B cell (primary cell): Measurements from ENCODE around the gene CHST15. TPM values are rescaled to one million over a fixed set of nuclear protein-coding genes. Genes with fewer than 3 reads are reported as not detected.

ENCODE experiments used
- ATAC-seq: fragments of 200-7000 bp; cut with Tn5 transposase; one replicate; pipeline ENCODE4 v1.10.0; 2021; ENCODE audit warnings: low read depth, mild to moderate bottlenecking, moderate number of reproducible peaks, moderate library complexity
- CTCF ChIA-PET: fragments of 350-600 bp; sonication (Branson Sonifier 250); formaldehyde crosslinking; loops from one replicate; lab custom pipeline; 2021; ENCODE audit warnings: antibody characterized with exemption, inconsistent platforms; lab: Charles Lee
- POLR2A ChIA-PET: fragments of 350-600 bp; sonication (Branson Sonifier 250); formaldehyde crosslinking; loops from one replicate; lab custom pipeline; 2021; ENCODE audit warnings: antibody characterized with exemption; lab: Charles Lee
- DNase-seq: peaks from one replicate; pipeline ENCODE4 v3.0.0; 2013
- H2AFZ ChIP-seq: 2 replicates; pipeline ENCODE4 v1.6.1; 2012; ENCODE audit warnings: mild to moderate bottlenecking, low read depth, low read length; ENCODE audit not compliant: insufficient read depth, poor library complexity, severe bottlenecking
- H3K27ac ChIP-seq, 2 donors: 1 replicate in 1 of 2; 2 replicates in 1 of 2; pipeline ENCODE4 v1.5.1; 2012 to 2013; ENCODE audit warnings: low read length in 2 of 2, mild to moderate bottlenecking in 2 of 2, moderate library complexity in 1 of 2
- H3K27me3 ChIP-seq, 4 experiments: fragments of 200-600 bp in 1 of 4; sonication (generic) in 1 of 4; replicated peaks in 1 of 4; 1 replicate in 2 of 4; 2 replicates in 2 of 4; pipeline versions ENCODE4 v1.6.1 to v1.7.0; 2013 to 2016; ENCODE audit warnings: low read length in 3 of 4, mild to moderate bottlenecking in 2 of 4, mixed read lengths in 1 of 4, moderate library complexity in 1 of 4; ENCODE audit not compliant: insufficient read depth in 4 of 4, control insufficient read depth in 3 of 4; ENCODE audit errors: control extremely low read depth in 1 of 4
- H3K36me3 ChIP-seq, 2 experiments: replicated peaks in 1 of 2; 1 replicate in 1 of 2; 2 replicates in 1 of 2; pipeline versions ENCODE4 v1.6.1 to v1.7.1; 2013; ENCODE audit warnings: low read length in 1 of 2; ENCODE audit not compliant: insufficient read depth in 2 of 2, control insufficient read depth in 1 of 2; ENCODE audit errors: control extremely low read depth in 1 of 2, extremely low read depth in 1 of 2
- H3K4me1 ChIP-seq, 2 donors: fragments of 200-600 bp in 1 of 2; sonication (generic) in 1 of 2; 1 replicate in 1 of 2; 2 replicates in 1 of 2; pipeline versions ENCODE4 v1.5.1 to v1.6.1; 2013 to 2017; ENCODE audit warnings: low read length in 2 of 2; ENCODE audit not compliant: control insufficient read depth in 2 of 2, insufficient read depth in 2 of 2
- H3K4me2 ChIP-seq: replicated peaks from 2 replicates; pipeline ENCODE3; 2012; ENCODE audit warnings: mild to moderate bottlenecking, low read depth, low read length; ENCODE audit not compliant: poor library complexity, severe bottlenecking
- H3K4me3 ChIP-seq, 5 experiments: fragments of 200-600 bp in 1 of 5; sonication (generic) in 1 of 5; 1 replicate in 3 of 5; 2 replicates in 2 of 5; pipeline versions ENCODE4 v1.5.1 to v1.7.0; 2011 to 2016; ENCODE audit warnings: low read length in 4 of 5, mild to moderate bottlenecking in 4 of 5, low read depth in 2 of 5, control low read depth in 1 of 5, moderate library complexity in 1 of 5; ENCODE audit not compliant: insufficient read depth in 1 of 5; ENCODE audit errors: control extremely low read depth in 1 of 5, extremely low read depth in 1 of 5
- H3K79me2 ChIP-seq: fragments of 200-600 bp; sonication (generic); one replicate; pipeline ENCODE4 v1.6.0; 2016; ENCODE audit warnings: low read length; ENCODE audit not compliant: control insufficient read depth, insufficient read depth
- H3K9ac ChIP-seq: fragments of 200-600 bp; sonication (generic); 2 replicates; pipeline ENCODE4 v1.6.1; 2017; ENCODE audit warnings: mild to moderate bottlenecking, low read length, moderate library complexity
- H3K9me3 ChIP-seq, 3 donors: one replicate each; pipeline versions ENCODE4 v1.6.1 to v1.7.1; 2013; ENCODE audit warnings: low read length in 2 of 3; ENCODE audit not compliant: control insufficient read depth in 2 of 3, insufficient read depth in 1 of 3; ENCODE audit errors: control extremely low read depth in 1 of 3
- H4K20me1 ChIP-seq: 2 replicates; pipeline ENCODE4 v1.6.0; 2012; ENCODE audit warnings: mild to moderate bottlenecking, low read length; ENCODE audit not compliant: insufficient read depth, control insufficient read depth, poor library complexity, severe bottlenecking
- H3K27ac Mint-ChIP-seq: one replicate; pipeline ENCODE4 v1.8.0; 2021; ENCODE audit warnings: mixed read lengths
- H3K27me3 Mint-ChIP-seq: one replicate; pipeline ENCODE4 v1.8.0; 2021; ENCODE audit warnings: mixed read lengths
- H3K4me1 Mint-ChIP-seq: one replicate; pipeline ENCODE4 v1.8.0; 2021; ENCODE audit warnings: mixed read lengths
- H3K4me3 Mint-ChIP-seq: one replicate; pipeline ENCODE4 v1.8.0; 2021; ENCODE audit warnings: mixed read lengths
- H3K9me3 Mint-ChIP-seq: one replicate; pipeline ENCODE4 v1.8.0; 2022; ENCODE audit warnings: mixed read lengths; ENCODE audit not compliant: insufficient read depth
- EZH2 ChIP-seq: IDR thresholded peaks from 2 replicates; pipeline ENCODE4 v1.6.1; 2012; ENCODE audit warnings: borderline replicate concordance, low read depth, mild to moderate bottlenecking, moderate library complexity, low read length; ENCODE audit not compliant: insufficient read depth, poor library complexity, severe bottlenecking
- WGBS: methylation state at CpG from one replicate; pipeline ENCODE4 v1.1.5; 2013; ENCODE audit warnings: missing lambda C conversion rate; ENCODE audit not compliant: insufficient coverage; 5-methylcytosine and 5-hydroxymethylcytosine counted together
- intact Hi-C: fragments of 100-400 bp; cut with micrococcal nuclease; formaldehyde crosslinking; loops from one replicate; pipeline ENCODE4 v1.10.0; 2022
- polyA plus RNA-seq: library from polyadenylated mRNA; depleted of rRNA; stranded (reverse); fragments of >200 nt; gene quantifications from 2 replicates; pipeline ENCODE4 v1.2.3, GENCODE V29; 2012
- total RNA-seq, 2 donors: library from RNA; stranded (reverse); fragments of 120-200 nt in 1 of 2; gene quantifications; 1 replicate in 1 of 2; 2 replicates in 1 of 2; pipeline versions ENCODE4 v1.2.3 to v1.2.4, GENCODE V29; 2013 to 2022
- TF ChIP-seq, protein P1 (sequence below): fragments of 200-600 bp; IDR thresholded peaks from one replicate; pipeline ENCODE4 v1.8.0; 2022; ENCODE audit warnings: antibody characterized with exemption, mild to moderate bottlenecking

The CHST15 gene
- total and polyA plus RNA-seq, 2 donors (not counting 1 experiment from before 2014, with no cell fraction given), result 17.9 to 75.4 TPM

DNA sequence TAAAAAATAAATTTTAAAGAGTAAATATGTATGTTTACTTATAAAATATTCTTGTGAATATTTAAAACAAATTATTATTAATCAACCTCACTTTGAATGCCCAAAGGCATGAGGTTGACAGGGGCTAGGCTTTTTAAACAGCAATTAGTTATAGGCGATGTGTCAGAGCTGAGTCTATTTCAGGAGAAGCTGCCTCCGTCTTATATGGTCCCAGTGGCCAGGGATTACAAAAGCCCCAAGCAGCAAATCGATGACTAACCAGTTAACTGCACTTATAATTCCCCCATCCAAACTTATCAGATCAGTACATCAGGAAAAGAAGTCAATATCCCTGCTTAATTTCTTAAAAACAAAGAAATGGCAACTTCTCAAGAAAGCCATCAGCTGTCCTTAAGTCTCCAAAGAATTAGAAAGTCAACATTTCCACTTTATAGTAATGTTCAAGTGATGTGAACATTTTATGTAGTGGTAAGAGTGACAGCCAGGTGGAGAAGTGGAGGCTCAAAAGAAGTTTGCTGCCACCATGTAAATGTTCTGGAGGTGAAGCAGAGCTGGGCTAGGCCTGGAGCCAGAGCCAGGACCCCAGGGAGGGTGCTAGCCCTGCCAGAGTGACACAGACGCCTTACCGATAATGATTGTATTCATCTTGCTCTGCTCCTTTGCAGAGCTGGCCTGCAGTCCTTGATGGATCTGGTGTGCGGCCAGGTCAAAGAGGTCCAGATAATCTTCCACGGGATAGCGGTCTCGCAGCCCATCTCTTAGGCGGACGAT, 51.5 kb downstream of the CHST15 start:
- Mint-ChIP-seq H3K9me3 (no peaks in the 10 kb centered on the region), H3K27ac (peak overlapping the region; percentile 42), H3K27me3 (no peaks in the 10 kb centered on the region), H3K4me1 (peaks cover 47% of the 10 kb centered on the region), H3K4me3 (peak overlapping the region; percentile 11)
- ATAC-seq (no peak), DNase-seq (no peak)
- H3K4me3 ChIP-seq, result no peak overlapping the region
- H3K4me1 ChIP-seq, result peaks cover 33 to 41% of the 10 kb centered on the region in 2 donors
- intact Hi-C loops, result no loop called here
- H3K4me2 ChIP-seq, result no peak overlapping the region
- H4K20me1 ChIP-seq, result peaks cover 7% of the 10 kb centered on the region
- 99% methylated on average over 11 of the region's 11 CpGs for WGBS
- ChIA-PET CTCF (interaction anchor here (1.1 to 2.8 kb wide), 8 partner anchors 14 to 181 kb away, joined by 3 to 17 read pairs (median 4); partner anchors contain the start of gene CHST15), POLR2A (no interaction called here)
- no peaks in the 10 kb centered on the region for H3K27me3 ChIP-seq
- no peak overlapping the region for H2AFZ ChIP-seq
- H3K27ac ChIP-seq, result no peak overlapping the region
- peaks cover 0 to 6% (median 0%) of the 10 kb centered on the region in 3 donors for H3K9me3 ChIP-seq
- peaks cover 0 to 50% of the 10 kb centered on the region in 2 experiments for H3K36me3 ChIP-seq
- H3K79me2 ChIP-seq, result peaks cover 24% of the 10 kb centered on the region
- H3K9ac ChIP-seq, result no peak overlapping the region
- TF ChIP-seq, protein P1, sequence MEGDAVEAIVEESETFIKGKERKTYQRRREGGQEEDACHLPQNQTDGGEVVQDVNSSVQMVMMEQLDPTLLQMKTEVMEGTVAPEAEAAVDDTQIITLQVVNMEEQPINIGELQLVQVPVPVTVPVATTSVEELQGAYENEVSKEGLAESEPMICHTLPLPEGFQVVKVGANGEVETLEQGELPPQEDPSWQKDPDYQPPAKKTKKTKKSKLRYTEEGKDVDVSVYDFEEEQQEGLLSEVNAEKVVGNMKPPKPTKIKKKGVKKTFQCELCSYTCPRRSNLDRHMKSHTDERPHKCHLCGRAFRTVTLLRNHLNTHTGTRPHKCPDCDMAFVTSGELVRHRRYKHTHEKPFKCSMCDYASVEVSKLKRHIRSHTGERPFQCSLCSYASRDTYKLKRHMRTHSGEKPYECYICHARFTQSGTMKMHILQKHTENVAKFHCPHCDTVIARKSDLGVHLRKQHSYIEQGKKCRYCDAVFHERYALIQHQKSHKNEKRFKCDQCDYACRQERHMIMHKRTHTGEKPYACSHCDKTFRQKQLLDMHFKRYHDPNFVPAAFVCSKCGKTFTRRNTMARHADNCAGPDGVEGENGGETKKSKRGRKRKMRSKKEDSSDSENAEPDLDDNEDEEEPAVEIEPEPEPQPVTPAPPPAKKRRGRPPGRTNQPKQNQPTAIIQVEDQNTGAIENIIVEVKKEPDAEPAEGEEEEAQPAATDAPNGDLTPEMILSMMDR, result no peak
- TF ChIP-seq EZH2, result no peak
